ENCODE measurements around the gene MAGI2. TPM values are rescaled to one million over a fixed set of nuclear protein-coding genes. Genes with fewer than 3 reads are reported as not detected.

MAGI2 gene
- total RNA-seq, 3 donors from 2014 or later, result 9.8 to 22.7 (median 20.2) TPM

GRCh38 chr7:78178319-78178718 lies 1275.1 kb downstream of the MAGI2 start:
- no peaks in the 10 kb centered on the region for H3K9me3 ChIP-seq
- intact Hi-C loops (cut with DNase I; ENCODE audit: low total_unique reads), result no loop called here
- H3K27me3 ChIP-seq, result no peaks in the 10 kb centered on the region
- TF ChIP-seq POLR2AphosphoS5 (IDR thresholded peaks at IDR 0.05) (no peak), CTCF (IDR thresholded peaks at IDR 0.05) (no peak), POLR2A (IDR thresholded peaks at IDR 0.05) (no peak)
- DNase-seq (ENCODE audit: low spot score in 2 of 2), result no peak
- H3K4me1 ChIP-seq, result no peaks in the 10 kb centered on the region
- no peak overlapping the region for H3K27ac ChIP-seq
- H3K4me3 ChIP-seq, result no peak overlapping the region
- H3K36me3 ChIP-seq, result no peaks in the 10 kb centered on the region

- Histone ChIP-seq H3K4me1 (no peaks in the 10 kb centered on the region), H3K9me3 (no peaks in the 10 kb centered on the region), H3K27ac (no peak overlapping the region), H3K4me3 (no peak overlapping the region), H3K27me3 (no peaks in the 10 kb centered on the region), H3K36me3 (no peaks in the 10 kb centered on the region)
- DNase-seq (ENCODE audit: low spot score in 2 of 2), result no peak
- intact Hi-C loops (cut with DNase I; ENCODE audit: low total_unique reads), result no loop called here
- TF ChIP-seq POLR2A (IDR thresholded peaks at IDR 0.05) (no peak), POLR2AphosphoS5 (IDR thresholded peaks at IDR 0.05) (no peak), CTCF (IDR thresholded peaks at IDR 0.05) (no peak)
These were observed 1277.3 kb downstream of the MAGI2 start for GRCh38 chr7:78176171-78176570.

- H3K4me1 ChIP-seq, result no peaks in the 10 kb centered on the region
- no peak for TF ChIP-seq POLR2AphosphoS5 (IDR thresholded peaks at IDR 0.05)
- no peak for TF ChIP-seq POLR2A (IDR thresholded peaks at IDR 0.05)
- no peak for TF ChIP-seq CTCF (IDR thresholded peaks at IDR 0.05)
- H3K9me3 ChIP-seq, result no peaks in the 10 kb centered on the region
- intact Hi-C loops (cut with DNase I; ENCODE audit: low total_unique reads), result no loop called here
- no peaks in the 10 kb centered on the region for H3K27me3 ChIP-seq
- no peak for DNase-seq (ENCODE audit: low spot score in 2 of 2)
- no peaks in the 10 kb centered on the region for H3K36me3 ChIP-seq
- H3K27ac ChIP-seq, result no peak overlapping the region
- no peak overlapping the region for H3K4me3 ChIP-seq
These were observed 1278.0 kb downstream of the MAGI2 start for GRCh38 chr7:78175330-78176100.

- no peak for DNase-seq (ENCODE audit: low spot score in 2 of 2)
- Histone ChIP-seq H3K27ac (no peak overlapping the region), H3K4me1 (no peaks in the 10 kb centered on the region), H3K9me3 (no peaks in the 10 kb centered on the region), H3K27me3 (no peaks in the 10 kb centered on the region), H3K36me3 (no peaks in the 10 kb centered on the region), H3K4me3 (no peak overlapping the region)
- intact Hi-C loops (cut with DNase I; ENCODE audit: low total_unique reads), result no loop called here
- TF ChIP-seq CTCF (IDR thresholded peaks at IDR 0.05) (no peak), POLR2AphosphoS5 (IDR thresholded peaks at IDR 0.05) (no peak), POLR2A (IDR thresholded peaks at IDR 0.05) (no peak)
These were observed 1279.8 kb downstream of the MAGI2 start for GRCh38 chr7:78173666-78174065.

- no peak overlapping the region for H3K27ac ChIP-seq
- no peaks in the 10 kb centered on the region for H3K27me3 ChIP-seq
- no peaks in the 10 kb centered on the region for H3K4me1 ChIP-seq
- no peaks in the 10 kb centered on the region for H3K36me3 ChIP-seq
- no peaks in the 10 kb centered on the region for H3K9me3 ChIP-seq
- TF ChIP-seq CTCF (IDR thresholded peaks at IDR 0.05), result no peak
- TF ChIP-seq POLR2A (IDR thresholded peaks at IDR 0.05), result no peak
- no peak for TF ChIP-seq POLR2AphosphoS5 (IDR thresholded peaks at IDR 0.05)
- intact Hi-C loops (cut with DNase I; ENCODE audit: low total_unique reads), result no loop called here
- DNase-seq (ENCODE audit: low spot score in 2 of 2), result no peak
- H3K4me3 ChIP-seq, result no peak overlapping the region
These were observed 1280.4 kb downstream of the MAGI2 start for GRCh38 chr7:78172933-78173591.

Data from breast epithelium (tissue), 4 donors.